WTC11 (cell line): Measurements from ENCODE around the gene SLC25A20. TPM values are rescaled to one million over a fixed set of nuclear protein-coding genes. Genes with fewer than 3 reads are reported as not detected.
A peak's percentile ranks its signal among the peaks of the same experiment; 100 is the strongest.

ENCODE experiments used
- ATAC-seq: fragments of 200-7000 bp; cut with Tn5 transposase; 2 replicates; pipeline ENCODE4 v1.10.0; 2021; ENCODE audit warnings: mild to moderate bottlenecking, moderate library complexity
- CTCF ChIA-PET: fragments of 300-600 bp; sonication (Branson Sonifier 250); formaldehyde crosslinking; loops from one replicate; lab custom pipeline; 2021; ENCODE audit warnings: antibody characterized with exemption; lab: Charles Lee
- POLR2A ChIA-PET: fragments of 350-600 bp; sonication (Branson Sonifier 250); formaldehyde crosslinking; loops from one replicate; lab custom pipeline; 2021; ENCODE audit warnings: antibody characterized with exemption; lab: Charles Lee
- DNase-seq: peaks from one replicate; pipeline ENCODE4 v3.0.0; 2021; ENCODE audit warnings: low spot score
- H3K27ac Mint-ChIP-seq: 2 replicates; pipeline ENCODE4 v1.8.0; 2021; ENCODE audit warnings: mixed read lengths
- H3K27me3 Mint-ChIP-seq: 2 replicates; pipeline ENCODE4 v1.8.0; 2021; ENCODE audit warnings: low read depth, mild to moderate bottlenecking, moderate library complexity, mixed read lengths
- H3K36me3 Mint-ChIP-seq: 2 replicates; pipeline ENCODE4 v1.8.0; 2021; ENCODE audit warnings: mixed read lengths
- H3K4me1 Mint-ChIP-seq: 2 replicates; pipeline ENCODE4 v1.8.0; 2022; ENCODE audit warnings: mixed read lengths
- H3K4me3 Mint-ChIP-seq: 2 replicates; pipeline ENCODE4 v1.8.0; 2021; ENCODE audit warnings: mild to moderate bottlenecking, moderate library complexity, mixed read lengths
- H3K9me3 Mint-ChIP-seq: 2 replicates; pipeline ENCODE4 v1.8.0; 2021; ENCODE audit warnings: mixed read lengths
- AR ChIP-seq: fragments of 250-450 bp; sonication (Bioruptor Pico); IDR thresholded peaks from 2 replicates; pipeline ENCODE4 v1.9.0; 2021; ENCODE audit warnings: mild to moderate bottlenecking
- CREM ChIP-seq: sonication (generic); formaldehyde crosslinking; IDR thresholded peaks from 2 replicates; pipeline ENCODE4 v1.8.1; 2022; ENCODE audit warnings: mild to moderate bottlenecking, missing genetic modification reagents, moderate library complexity
- HMGA2 ChIP-seq: fragments of 250-450 bp; sonication (Bioruptor Pico); IDR thresholded peaks from 2 replicates; pipeline ENCODE4 v1.4.0; 2021; ENCODE audit warnings: mild to moderate bottlenecking, moderate library complexity
- IRF1 ChIP-seq: sonication (generic); formaldehyde crosslinking; IDR thresholded peaks from 2 replicates; pipeline ENCODE4 v1.8.0; 2023; ENCODE audit warnings: missing genetic modification reagents
- MAX ChIP-seq: sonication (generic); formaldehyde crosslinking; IDR thresholded peaks from 2 replicates; pipeline ENCODE4 v1.8.0; 2022; ENCODE audit warnings: mild to moderate bottlenecking, missing genetic modification reagents
- NFE2L1 ChIP-seq: sonication (generic); formaldehyde crosslinking; IDR thresholded peaks from 2 replicates; pipeline ENCODE4 v1.8.1; 2023; ENCODE audit warnings: missing genetic modification reagents
- PRDM15 ChIP-seq: sonication (generic); formaldehyde crosslinking; IDR thresholded peaks from 2 replicates; pipeline ENCODE4 v1.8.0; 2022; ENCODE audit warnings: missing genetic modification reagents
- SMAD3 ChIP-seq: sonication (generic); formaldehyde crosslinking; IDR thresholded peaks from 2 replicates; pipeline ENCODE4 v1.8.0; 2022; ENCODE audit warnings: missing genetic modification reagents, mild to moderate bottlenecking, borderline replicate concordance
- SP1 ChIP-seq: sonication (generic); formaldehyde crosslinking; conservative IDR thresholded peaks from 2 replicates; pipeline ENCODE4 v1.8.1; 2022; ENCODE audit warnings: missing genetic modification reagents
- ZNF532 ChIP-seq: fragments of 250-450 bp; sonication (Bioruptor Pico); IDR thresholded peaks from 2 replicates; pipeline ENCODE4 v1.9.0; 2021; ENCODE audit warnings: mild to moderate bottlenecking, borderline replicate concordance
- total RNA-seq: library from RNA; stranded (reverse); gene quantifications from 3 replicates; pipeline ENCODE4 v1.2.3, GENCODE V29; 2021

SLC25A20 gene
- total RNA-seq, 1 experiment from 2014 or later: 4.9 TPM

GRCh38 chr3:48945891-48946549 is 47.3 kb upstream of the SLC25A20 start:
- ChIA-PET POLR2A (no interaction called here), CTCF (interaction anchor here (0.9 kb wide), 1 partner anchor 14 kb away, joined by 3 read pairs; no protein-coding TSS in a partner anchor)
- DNase-seq (no peak), ATAC-seq (no peak)
- Mint-ChIP-seq H3K4me1 (peaks cover 6% of the 10 kb centered on the region), H3K4me3 (no peak overlapping the region), H3K27ac (peak overlapping the region; percentile 61), H3K27me3 (no peaks in the 10 kb centered on the region), H3K9me3 (no peaks in the 10 kb centered on the region), H3K36me3 (peaks cover 2% of the 10 kb centered on the region; the same call in 1 of the 2 replicates)
- no peak for TF ChIP-seq IRF1 (CRISPR knock-in tag)
- no peak for TF ChIP-seq AR
- no peak for TF ChIP-seq NFE2L1 (CRISPR knock-in tag)
- no peak for TF ChIP-seq ZNF532 (CRISPR knock-in tag)
- TF ChIP-seq SP1 (CRISPR knock-in tag): no peak
- TF ChIP-seq PRDM15: no peak
- TF ChIP-seq HMGA2: no peak
- no peak for TF ChIP-seq SMAD3 (CRISPR knock-in tag)
- no peak for TF ChIP-seq CREM

- H3K27ac Mint-ChIP-seq: peak overlapping the region; percentile 34
- H3K4me3 Mint-ChIP-seq: no peak overlapping the region
- no peaks in the 10 kb centered on the region for H3K27me3 Mint-ChIP-seq
- no peak for DNase-seq
- peaks cover 2% of the 10 kb centered on the region; the same call in 1 of the 2 replicates for H3K36me3 Mint-ChIP-seq
- H3K4me1 Mint-ChIP-seq: peaks cover 6% of the 10 kb centered on the region
- POLR2A ChIA-PET: no interaction called here
- no peak for ATAC-seq
- H3K9me3 Mint-ChIP-seq: no peaks in the 10 kb centered on the region
- CTCF ChIA-PET: interaction anchor here (0.9 kb wide), 1 partner anchor 13 kb away, joined by 3 read pairs; no protein-coding TSS in a partner anchor
- TF ChIP-seq MAX (CRISPR knock-in tag): no peak
- TF ChIP-seq, all 79 proteins: peak for 0
Observed at GRCh38 chr3:48945432-48945831, 46.8 kb upstream of the SLC25A20 start.
